ENCODE results near the gene CWC15. TPM values are rescaled to one million over a fixed set of nuclear protein-coding genes. Genes with fewer than 3 reads are reported as not detected.
"Not testable (repeated sequence)": the region's sequence is repeated elsewhere in the genome, so short reads cannot be mapped to it uniquely, and the experiment has no call there.

CWC15 gene
- total RNA-seq: 64.9 to 71.8 TPM (median 66.9 TPM) in 3 replicates

GRCh38 chr11:94973099-94973968 lies at the start of gene CWC15, which contains the start of gene KDM4D:
TSS of gene CWC15 (minus strand) at chr11:94973556. CDS start at chr11:94972185, 1,371 bp downstream.
TSS of gene KDM4D (plus strand) at chr11:94973709. CDS start at chr11:94997373, 23,664 bp downstream.
- TF ChIP-seq, protein P1, sequence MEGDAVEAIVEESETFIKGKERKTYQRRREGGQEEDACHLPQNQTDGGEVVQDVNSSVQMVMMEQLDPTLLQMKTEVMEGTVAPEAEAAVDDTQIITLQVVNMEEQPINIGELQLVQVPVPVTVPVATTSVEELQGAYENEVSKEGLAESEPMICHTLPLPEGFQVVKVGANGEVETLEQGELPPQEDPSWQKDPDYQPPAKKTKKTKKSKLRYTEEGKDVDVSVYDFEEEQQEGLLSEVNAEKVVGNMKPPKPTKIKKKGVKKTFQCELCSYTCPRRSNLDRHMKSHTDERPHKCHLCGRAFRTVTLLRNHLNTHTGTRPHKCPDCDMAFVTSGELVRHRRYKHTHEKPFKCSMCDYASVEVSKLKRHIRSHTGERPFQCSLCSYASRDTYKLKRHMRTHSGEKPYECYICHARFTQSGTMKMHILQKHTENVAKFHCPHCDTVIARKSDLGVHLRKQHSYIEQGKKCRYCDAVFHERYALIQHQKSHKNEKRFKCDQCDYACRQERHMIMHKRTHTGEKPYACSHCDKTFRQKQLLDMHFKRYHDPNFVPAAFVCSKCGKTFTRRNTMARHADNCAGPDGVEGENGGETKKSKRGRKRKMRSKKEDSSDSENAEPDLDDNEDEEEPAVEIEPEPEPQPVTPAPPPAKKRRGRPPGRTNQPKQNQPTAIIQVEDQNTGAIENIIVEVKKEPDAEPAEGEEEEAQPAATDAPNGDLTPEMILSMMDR (IDR thresholded peaks at IDR 0.05; ENCODE audit: unreplicated experiment): no peak
- Mint-ChIP-seq H3K4me3 (peak within 1 kb of the TSS; percentile 99), H3K36me3 (peaks cover 23% of the 10 kb centered on the region), H3K4me1 (peaks cover 19% of the 10 kb centered on the region), H3K27me3 (ENCODE audit: low read depth) (no peaks in the 10 kb centered on the region), H3K27ac (peak within 1 kb of the TSS; percentile 99), H3K9me3 (no peaks in the 10 kb centered on the region)
- peak; percentile 83 to 91 for DNase-seq (ENCODE audit: low spot score in 2 of 2, unreplicated experiment in 2 of 2)

DNA sequence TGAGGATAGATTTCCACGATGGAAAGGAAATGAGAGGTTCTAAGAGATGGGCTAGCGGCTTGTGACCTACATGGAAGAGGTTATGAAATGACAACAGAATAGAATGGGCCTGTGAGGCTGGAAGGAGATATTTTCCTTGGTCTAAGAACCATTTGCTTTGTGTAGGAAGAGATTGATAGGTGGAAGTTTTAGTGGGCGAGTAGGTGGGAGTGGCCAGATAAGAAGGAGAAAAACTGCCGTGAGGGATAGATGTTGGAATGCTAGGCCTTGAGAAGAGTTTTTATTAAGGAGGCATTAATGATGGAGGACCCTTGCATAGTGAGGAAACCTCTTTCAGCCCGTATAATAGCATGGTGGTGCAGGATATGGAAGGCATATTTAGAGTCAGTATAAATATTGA lies 48.1 kb upstream of the CWC15 start:
- DNase-seq (ENCODE audit: low spot score in 2 of 2, unreplicated experiment in 2 of 2); H3K27me3 Mint-ChIP-seq (ENCODE audit: low read depth); H3K36me3 Mint-ChIP-seq; H3K4me1 Mint-ChIP-seq; H3K27ac Mint-ChIP-seq; H3K4me3 Mint-ChIP-seq; H3K9me3 Mint-ChIP-seq: not testable (repeated sequence)

- Mint-ChIP-seq H3K4me3 (no peak overlapping the region), H3K27ac (peak overlapping the region; percentile 30), H3K4me1 (peaks cover 6% of the 10 kb centered on the region), H3K36me3 (no peaks in the 10 kb centered on the region), H3K27me3 (ENCODE audit: low read depth) (peaks cover 2% of the 10 kb centered on the region), H3K9me3 (no peaks in the 10 kb centered on the region)
- TF ChIP-seq, protein P1 (IDR thresholded peaks at IDR 0.05; ENCODE audit: unreplicated experiment): no peak
- no peak for DNase-seq (ENCODE audit: low spot score in 2 of 2, unreplicated experiment in 2 of 2)
These were observed 42.8 kb upstream of the CWC15 start for GRCh38 chr11:95016139-95016538.

DNA sequence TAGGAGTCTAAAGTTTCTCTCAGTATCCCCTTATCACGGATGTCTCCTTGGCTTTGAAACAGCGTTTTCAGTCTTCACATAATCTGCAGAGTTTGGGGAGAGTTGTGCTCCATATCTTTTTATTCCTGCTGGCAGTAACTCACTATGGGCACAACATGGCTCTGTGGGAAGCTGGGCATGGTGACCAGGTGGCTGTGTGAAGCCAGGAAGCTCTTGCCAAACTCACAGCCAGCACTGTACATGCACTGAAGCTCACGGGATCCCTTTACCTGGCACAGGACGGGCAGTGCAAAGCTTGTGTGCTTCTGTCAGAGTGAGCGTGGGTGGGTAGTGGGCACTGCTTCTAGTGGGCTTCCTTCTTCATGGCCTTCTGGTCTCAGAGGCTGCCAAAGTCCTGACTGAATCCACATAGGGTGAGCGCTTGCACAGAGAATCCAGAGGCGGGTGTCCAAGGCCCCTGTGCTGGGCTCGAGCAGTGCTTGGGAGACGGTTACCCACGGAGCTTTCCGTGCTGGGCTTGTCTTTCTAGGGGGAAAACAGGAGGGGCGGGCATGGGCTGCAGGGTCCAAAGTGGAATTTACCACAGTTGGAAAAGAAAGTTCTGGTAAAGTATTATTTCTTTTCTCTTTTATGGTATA lies 40.9 kb upstream of the CWC15 start:
- Mint-ChIP-seq H3K27me3 (ENCODE audit: low read depth) (peaks cover 14% of the 10 kb centered on the region), H3K36me3 (no peaks in the 10 kb centered on the region), H3K9me3 (no peaks in the 10 kb centered on the region), H3K4me3 (no peak overlapping the region), H3K27ac (no peak overlapping the region), H3K4me1 (peaks cover 6% of the 10 kb centered on the region)
- no peak for DNase-seq (ENCODE audit: low spot score in 2 of 2, unreplicated experiment in 2 of 2)
- TF ChIP-seq, protein P1 (IDR thresholded peaks at IDR 0.05; ENCODE audit: unreplicated experiment): no peak

- no peak overlapping the region for H3K4me3 Mint-ChIP-seq
- TF ChIP-seq, protein P1 (IDR thresholded peaks at IDR 0.05; ENCODE audit: unreplicated experiment): no peak
These were observed 38.0 kb upstream of the CWC15 start for GRCh38 chr11:95011376-95011775.

GRCh38 chr11:95005642-95006041 lies 32.3 kb upstream of the CWC15 start:
- peaks cover 15% of the 10 kb centered on the region for H3K9me3 Mint-ChIP-seq
- H3K4me3 Mint-ChIP-seq: no peak overlapping the region
- H3K4me1 Mint-ChIP-seq: no peaks in the 10 kb centered on the region
- no peak overlapping the region for H3K27ac Mint-ChIP-seq
- TF ChIP-seq, protein P1 (IDR thresholded peaks at IDR 0.05; ENCODE audit: unreplicated experiment): no peak
- no peak for DNase-seq (ENCODE audit: low spot score in 2 of 2, unreplicated experiment in 2 of 2)
- no peaks in the 10 kb centered on the region for H3K36me3 Mint-ChIP-seq
- peaks cover 36% of the 10 kb centered on the region for H3K27me3 Mint-ChIP-seq (ENCODE audit: low read depth)

More at GRCh38 chr11:95011376-95011775, 38.0 kb upstream of the CWC15 start:
- Mint-ChIP-seq H3K27ac (no peak overlapping the region), H3K9me3 (peaks cover 13% of the 10 kb centered on the region), H3K4me1 (peaks cover 4% of the 10 kb centered on the region), H3K27me3 (ENCODE audit: low read depth) (peaks cover 31% of the 10 kb centered on the region), H3K36me3 (no peaks in the 10 kb centered on the region)
- no peak for DNase-seq (ENCODE audit: low spot score in 2 of 2, unreplicated experiment in 2 of 2)

Measured in mesothelial cell of epicardium (in vitro differentiated cells).